Keratinocyte (primary cell): ENCODE measurements around the gene C1QL3.

Experiments used
- EZH2 ChIP-seq: IDR thresholded peaks from one replicate; pipeline ENCODE4 v1.6.1; 2012; ENCODE audit warnings: inconsistent platforms, mild to moderate bottlenecking, low read length, moderate library complexity
- TF ChIP-seq, protein P1 (sequence below), 3 experiments: IDR thresholded peaks in 1 of 3; conservative IDR thresholded peaks in 1 of 3; optimal IDR thresholded peaks in 1 of 3; 2 replicates in 2 of 3; 3 replicates in 1 of 3; pipeline versions ENCODE3 to v1.5.1; 2011; ENCODE audit warnings: low read length in 3 of 3, mild to moderate bottlenecking in 3 of 3, moderate library complexity in 2 of 3, control low read depth in 1 of 3, inconsistent platforms in 1 of 3; ENCODE audit not compliant: insufficient read depth in 2 of 3; ENCODE audit errors: extremely low read depth in 1 of 3

DNA sequence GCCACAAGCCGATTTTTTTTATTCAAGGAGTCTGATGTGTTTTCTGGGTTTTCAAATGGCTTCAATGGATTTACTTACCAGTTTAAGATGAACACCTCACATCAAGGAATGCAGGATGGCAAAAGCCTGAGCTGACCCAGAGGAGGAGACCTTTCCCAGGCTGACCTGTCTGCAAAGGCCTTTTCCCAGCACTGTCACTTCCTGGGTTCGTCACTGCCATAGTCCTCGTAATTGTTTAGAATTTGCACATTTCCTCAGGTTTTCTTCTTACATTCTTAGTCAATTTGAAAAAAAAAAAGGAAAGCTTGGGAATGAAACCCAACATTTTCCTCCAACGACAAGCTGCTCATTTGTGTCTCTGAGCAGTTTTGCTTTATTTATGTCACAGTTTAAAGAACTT lies 42.9 kb downstream of the C1QL3 start:
- TF ChIP-seq, protein P1, sequence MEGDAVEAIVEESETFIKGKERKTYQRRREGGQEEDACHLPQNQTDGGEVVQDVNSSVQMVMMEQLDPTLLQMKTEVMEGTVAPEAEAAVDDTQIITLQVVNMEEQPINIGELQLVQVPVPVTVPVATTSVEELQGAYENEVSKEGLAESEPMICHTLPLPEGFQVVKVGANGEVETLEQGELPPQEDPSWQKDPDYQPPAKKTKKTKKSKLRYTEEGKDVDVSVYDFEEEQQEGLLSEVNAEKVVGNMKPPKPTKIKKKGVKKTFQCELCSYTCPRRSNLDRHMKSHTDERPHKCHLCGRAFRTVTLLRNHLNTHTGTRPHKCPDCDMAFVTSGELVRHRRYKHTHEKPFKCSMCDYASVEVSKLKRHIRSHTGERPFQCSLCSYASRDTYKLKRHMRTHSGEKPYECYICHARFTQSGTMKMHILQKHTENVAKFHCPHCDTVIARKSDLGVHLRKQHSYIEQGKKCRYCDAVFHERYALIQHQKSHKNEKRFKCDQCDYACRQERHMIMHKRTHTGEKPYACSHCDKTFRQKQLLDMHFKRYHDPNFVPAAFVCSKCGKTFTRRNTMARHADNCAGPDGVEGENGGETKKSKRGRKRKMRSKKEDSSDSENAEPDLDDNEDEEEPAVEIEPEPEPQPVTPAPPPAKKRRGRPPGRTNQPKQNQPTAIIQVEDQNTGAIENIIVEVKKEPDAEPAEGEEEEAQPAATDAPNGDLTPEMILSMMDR (optimal IDR thresholded peaks at IDR 0.05 in 1 of 3, IDR thresholded peaks at IDR 0.05 in 1 of 3, conservative IDR thresholded peaks at IDR 0.05 in 1 of 3; ENCODE audit: extremely low read depth in 1 of 3, insufficient read depth in 2 of 3, low read length in 3 of 3): no peak
- no peak for TF ChIP-seq EZH2
